Endothelial cell of umbilical vein (primary cell): Measurements from ENCODE around the gene SLC25A33. TPM values are rescaled to one million over a fixed set of nuclear protein-coding genes. Genes with fewer than 3 reads are reported as not detected.

Source experiments
- BruUV-seq: library from RNA; stranded (reverse); fragments of 400-500 nt; replicated peaks from 2 replicates; lab custom pipeline; 2021; lab: Mats Ljungman, UMichigan
- CTCF ChIA-PET: fragments of 300-600, 350-600 bp; sonication (Branson Sonifier 250); formaldehyde crosslinking; loops from one replicate; lab custom pipeline; 2021; ENCODE audit warnings: antibody characterized with exemption, inconsistent platforms; lab: Charles Lee
- POLR2A ChIA-PET: fragments of 300-600, 350-600 bp; sonication (Branson Sonifier 250); formaldehyde crosslinking; loops from one replicate; lab custom pipeline; 2021; ENCODE audit warnings: antibody characterized with exemption, inconsistent platforms; lab: Charles Lee
- DNase-seq: peaks from one replicate; pipeline ENCODE4 v3.0.0-alpha.2; 2011; ENCODE audit warnings: low read depth, low spot score
- FAIRE-seq: peaks from 2 replicates; lab custom pipeline; 2011; peaks lifted over from hg19 to GRCh38; lab: Jason Lieb, UNC
- H2AFZ ChIP-seq: 2 replicates; pipeline ENCODE4 v1.6.0; 2012; ENCODE audit warnings: low read depth, low read length, control low read depth, inconsistent platforms
- H3K27ac ChIP-seq: 2 replicates; pipeline ENCODE4 v1.5.1; 2011; ENCODE audit warnings: low read depth, mild to moderate bottlenecking, control low read depth, low read length, moderate library complexity; ENCODE audit not compliant: insufficient read depth
- H3K27me3 ChIP-seq, 2 experiments: 2 replicates each; pipeline versions ENCODE4 v1.6.0 to v1.6.1; 2011; ENCODE audit warnings: low read length in 2 of 2, mixed read lengths in 1 of 2; ENCODE audit not compliant: control insufficient read depth in 2 of 2, insufficient read depth in 2 of 2
- H3K36me3 ChIP-seq, 2 experiments: 2 replicates in 1 of 2; 3 replicates in 1 of 2; pipeline ENCODE4 v1.5.1; 2011; ENCODE audit warnings: low read length in 2 of 2, mild to moderate bottlenecking in 1 of 2, moderate library complexity in 1 of 2; ENCODE audit not compliant: control insufficient read depth in 2 of 2, insufficient read depth in 2 of 2; ENCODE audit errors: extremely low read depth in 1 of 2
- H3K4me1 ChIP-seq: 3 replicates; pipeline ENCODE4 v1.5.1; 2011; ENCODE audit warnings: mild to moderate bottlenecking, low read length; ENCODE audit not compliant: control insufficient read depth, insufficient read depth; ENCODE audit errors: extremely low read depth
- H3K4me2 ChIP-seq: 2 replicates; pipeline ENCODE4 v1.6.1; 2011; ENCODE audit warnings: low read length, control low read depth, mixed read lengths; ENCODE audit not compliant: insufficient read depth
- H3K4me3 ChIP-seq, 3 experiments: fragments of 200-600 bp in 1 of 3; sonication (generic), shearing (Covaris generic) in 1 of 3; replicated peaks in 1 of 3; 2 replicates each; pipeline ENCODE4 v1.5.1; 2011 to 2016; ENCODE audit warnings: control low read depth in 3 of 3, low read length in 3 of 3, mild to moderate bottlenecking in 2 of 3, inconsistent platforms in 1 of 3, low read depth in 1 of 3, moderate library complexity in 1 of 3; ENCODE audit not compliant: insufficient read depth in 1 of 3
- H3K79me2 ChIP-seq: 2 replicates; pipeline ENCODE4 v1.6.0; 2012; ENCODE audit warnings: low read length, inconsistent platforms; ENCODE audit not compliant: control insufficient read depth, insufficient read depth
- H3K9ac ChIP-seq: replicated peaks from 2 replicates; pipeline ENCODE3; 2011; ENCODE audit warnings: low read length, control low read depth; ENCODE audit not compliant: insufficient read depth; ENCODE audit errors: extremely low read depth
- H3K9me1 ChIP-seq: replicated peaks from 3 replicates; pipeline ENCODE4 v1.6.0; 2011; ENCODE audit warnings: mild to moderate bottlenecking, low read length; ENCODE audit not compliant: control insufficient read depth, insufficient read depth; ENCODE audit errors: extremely low read depth
- H3K9me3 ChIP-seq: replicated peaks from 2 replicates; pipeline ENCODE4 v1.5.1; 2012; ENCODE audit warnings: low read length, inconsistent platforms; ENCODE audit not compliant: control insufficient read depth, insufficient read depth
- H4K20me1 ChIP-seq: replicated peaks from 2 replicates; pipeline ENCODE3; 2011; ENCODE audit warnings: mild to moderate bottlenecking, low read length; ENCODE audit not compliant: control insufficient read depth, insufficient read depth; ENCODE audit errors: extremely low read depth
- GATA2 ChIP-seq: IDR thresholded peaks from 2 replicates; pipeline ENCODE4 v1.7.0; 2011; ENCODE audit warnings: low read depth, mild to moderate bottlenecking, moderate library complexity, mixed read lengths, low read length; ENCODE audit not compliant: insufficient read length, insufficient read depth
- JUN ChIP-seq: IDR thresholded peaks from 2 replicates; pipeline ENCODE4 v1.6.1; 2011; ENCODE audit warnings: borderline replicate concordance, low read depth; ENCODE audit not compliant: insufficient read length, insufficient read depth
- MYC ChIP-seq: IDR thresholded peaks from one replicate; pipeline ENCODE4 v1.6.1; 2011; ENCODE audit warnings: mild to moderate bottlenecking, low read depth, low read length
- POLR2A ChIP-seq: IDR thresholded peaks from 2 replicates; pipeline ENCODE4 v1.6.1; 2012; ENCODE audit warnings: low read depth, mild to moderate bottlenecking, control low read depth, low read length
- POLR2AphosphoS5 ChIP-seq: IDR thresholded peaks from 2 replicates; pipeline ENCODE4 v1.6.1; 2012; ENCODE audit warnings: low read depth, mild to moderate bottlenecking, control low read depth, low read length, moderate library complexity; ENCODE audit not compliant: insufficient read depth
- dilution Hi-C: fragments of 300-500 bp; cut with MboI; formaldehyde crosslinking; loops from one replicate; pipeline ENCODE4 v1.15.0; 2019; ENCODE audit warnings: low sequenced_read_pairs; ENCODE audit not compliant: extremely low pct_ligation_motif_present
- intact Hi-C: fragments of 100-400 bp; cut with micrococcal nuclease; formaldehyde crosslinking; loops from one replicate; pipeline ENCODE4 v1.10.0; 2022
- polyA plus RNA-seq, 4 experiments: library from polyadenylated mRNA; depleted of rRNA in 3 of 4; stranded (reverse) in 3 of 4; unstranded in 1 of 4; fragments of >200 nt; gene quantifications; 2 replicates each; pipeline versions ENCODE4 v1.2.1 to v1.2.3, GENCODE V29; 2011 to 2012; ENCODE audit warnings: missing spikeins in 1 of 4
- total RNA-seq: library from RNA; stranded (reverse); gene quantifications from 2 replicates; pipeline ENCODE4 v1.2.3, GENCODE V29; 2021
- TF ChIP-seq, protein P1 (sequence below), 2 donors: IDR thresholded peaks; 1 replicate in 1 of 2; 2 replicates in 1 of 2; pipeline ENCODE4 v1.5.1; 2011; ENCODE audit warnings: low read length in 2 of 2, mild to moderate bottlenecking in 2 of 2, moderate library complexity in 2 of 2, control low read depth in 1 of 2, inconsistent platforms in 1 of 2, low read depth in 1 of 2; ENCODE audit not compliant: insufficient read depth in 1 of 2; ENCODE audit errors: extremely low read depth in 1 of 2
- TF ChIP-seq, protein P2 (sequence below): IDR thresholded peaks from 2 replicates; pipeline ENCODE4 v1.6.1; 2011; ENCODE audit not compliant: insufficient read depth, insufficient read length

The SLC25A33 gene
- total and polyA plus RNA-seq, 2 donors (not counting 3 experiments of a cell fraction or from before 2014, with no cell fraction given), result 3.8 to 6.6 TPM

DNA sequence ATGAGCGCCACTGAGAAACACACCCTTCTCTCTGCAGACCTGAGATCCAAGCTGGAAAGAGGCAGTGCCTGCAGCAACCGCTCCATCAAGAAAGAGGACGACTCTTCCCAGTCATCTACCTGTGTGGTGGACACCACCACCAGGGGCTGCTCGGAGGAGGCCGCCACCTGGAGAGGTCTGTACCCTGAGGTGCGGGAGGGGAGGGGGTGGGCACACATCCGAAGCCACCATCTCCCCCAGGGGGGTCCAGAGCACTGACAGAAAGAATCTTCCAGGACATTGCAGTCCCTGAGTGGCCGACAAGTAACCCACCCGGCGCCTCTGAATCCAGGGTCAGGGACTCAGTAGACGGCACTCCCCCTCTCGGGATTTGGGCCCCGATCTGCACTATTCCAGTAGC, 72.5 kb downstream of the SLC25A33 start:
- dilution Hi-C loops, result no loop called here
- no peak overlapping the region for H3K27ac ChIP-seq

More for the DNA sequence above, 72.5 kb downstream of the SLC25A33 start:
- Histone ChIP-seq H4K20me1 (no peaks in the 10 kb centered on the region), H3K4me1 (no peaks in the 10 kb centered on the region), H3K4me2 (no peak overlapping the region), H3K9me1 (no peaks in the 10 kb centered on the region), H3K27me3 (no peaks in the 10 kb centered on the region), H3K4me3 (no peak overlapping the region), H2AFZ (no peak overlapping the region), H3K9me3 (no peaks in the 10 kb centered on the region), H3K79me2 (no peaks in the 10 kb centered on the region), H3K36me3 (peaks cover 0 to 19% of the 10 kb centered on the region in 2 experiments), H3K9ac (no peak overlapping the region)
- intact Hi-C loops, result no loop called here
- ChIA-PET POLR2A (no interaction called here), CTCF (interaction anchor here (0.6 to 1.1 kb wide), 2 partner anchors 15 to 70 kb away, joined by 3 read pairs; no protein-coding TSS in a partner anchor)
- no TSS peak for BruUV-seq
- DNase-seq (no peak), FAIRE-seq (no peak)
- TF ChIP-seq POLR2AphosphoS5, result no peak
- no peak for TF ChIP-seq JUN
- TF ChIP-seq, protein P1, sequence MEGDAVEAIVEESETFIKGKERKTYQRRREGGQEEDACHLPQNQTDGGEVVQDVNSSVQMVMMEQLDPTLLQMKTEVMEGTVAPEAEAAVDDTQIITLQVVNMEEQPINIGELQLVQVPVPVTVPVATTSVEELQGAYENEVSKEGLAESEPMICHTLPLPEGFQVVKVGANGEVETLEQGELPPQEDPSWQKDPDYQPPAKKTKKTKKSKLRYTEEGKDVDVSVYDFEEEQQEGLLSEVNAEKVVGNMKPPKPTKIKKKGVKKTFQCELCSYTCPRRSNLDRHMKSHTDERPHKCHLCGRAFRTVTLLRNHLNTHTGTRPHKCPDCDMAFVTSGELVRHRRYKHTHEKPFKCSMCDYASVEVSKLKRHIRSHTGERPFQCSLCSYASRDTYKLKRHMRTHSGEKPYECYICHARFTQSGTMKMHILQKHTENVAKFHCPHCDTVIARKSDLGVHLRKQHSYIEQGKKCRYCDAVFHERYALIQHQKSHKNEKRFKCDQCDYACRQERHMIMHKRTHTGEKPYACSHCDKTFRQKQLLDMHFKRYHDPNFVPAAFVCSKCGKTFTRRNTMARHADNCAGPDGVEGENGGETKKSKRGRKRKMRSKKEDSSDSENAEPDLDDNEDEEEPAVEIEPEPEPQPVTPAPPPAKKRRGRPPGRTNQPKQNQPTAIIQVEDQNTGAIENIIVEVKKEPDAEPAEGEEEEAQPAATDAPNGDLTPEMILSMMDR (IDR thresholded peaks at IDR 0.05; ENCODE audit: extremely low read depth in 1 of 2, insufficient read depth in 1 of 2, low read depth in 1 of 2, low read length in 2 of 2), result no peak
- TF ChIP-seq, protein P2, sequence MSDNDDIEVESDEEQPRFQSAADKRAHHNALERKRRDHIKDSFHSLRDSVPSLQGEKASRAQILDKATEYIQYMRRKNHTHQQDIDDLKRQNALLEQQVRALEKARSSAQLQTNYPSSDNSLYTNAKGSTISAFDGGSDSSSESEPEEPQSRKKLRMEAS, result no peak
- TF ChIP-seq MYC, result no peak
- TF ChIP-seq POLR2A, result no peak
- no peak for TF ChIP-seq GATA2
